Activated CD4-positive, alpha-beta T cell treated with anti-CD3 and anti-CD28 coated beads, Interleukin-10, Interleukin-2, amounts not matched to agents 100 ng/mL and 50 ng/mL, durations not matched to agents 16 hours and 8 hours (primary cell): ENCODE data around the gene HFE.
A peak's percentile ranks its signal among the peaks of the same experiment; 100 is the strongest.
"Not testable (repeated sequence)": the region's sequence is repeated elsewhere in the genome, so short reads cannot be mapped to it uniquely, and the experiment has no call there.

Experiments used
- DNase-seq: peaks from one replicate; pipeline ENCODE4 v3.0.0-alpha.2; 2020

The HFE gene

GRCh38 chr6:26116267-26116666, 29.0 kb downstream of the HFE start:
- DNase-seq = no peak

- no peak for DNase-seq
Measured at GRCh38 chr6:26118999-26119398, 31.8 kb downstream of the HFE start.

- DNase-seq = not testable (repeated sequence)
Measured at GRCh38 chr6:26120115-26120514, 32.9 kb downstream of the HFE start.

- no peak for DNase-seq
Measured at GRCh38 chr6:26120807-26121140, 33.5 kb downstream of the HFE start.

- DNase-seq = no peak
Measured at GRCh38 chr6:26121141-26122004, 34.1 kb downstream of the HFE start.

GRCh38 chr6:26122005-26122388, 34.8 kb downstream of the HFE start:
- no peak for DNase-seq

GRCh38 chr6:26122402-26122792, 35.2 kb downstream of the HFE start:
- peak; percentile 34 for DNase-seq

GRCh38 chr6:26122793-26123674, 35.8 kb downstream of the HFE start:
- peak; percentile 97 for DNase-seq

- no peak for DNase-seq
Measured at GRCh38 chr6:26123675-26123946, 36.4 kb downstream of the HFE start.

GRCh38 chr6:26123947-26124780, 36.9 kb downstream of the HFE start:
- DNase-seq = peak; percentile 97

- peak; percentile 48 for DNase-seq
Measured at GRCh38 chr6:26124781-26125685, 37.8 kb downstream of the HFE start.

- DNase-seq = no peak
Measured at GRCh38 chr6:26126394-26127235, 39.4 kb downstream of the HFE start.

GRCh38 chr6:26128013-26128771, 41.0 kb downstream of the HFE start:
- no peak for DNase-seq

- DNase-seq = no peak
Measured at GRCh38 chr6:26129656-26130055, 42.4 kb downstream of the HFE start.

GRCh38 chr6:26130581-26131249, 43.5 kb downstream of the HFE start:
- DNase-seq = no peak

- no peak for DNase-seq
Measured at GRCh38 chr6:26131618-26132017, 44.4 kb downstream of the HFE start.

GRCh38 chr6:26133730-26134129, 46.5 kb downstream of the HFE start:
- no peak for DNase-seq

GRCh38 chr6:26136321-26136720, 49.1 kb downstream of the HFE start:
- no peak for DNase-seq

- DNase-seq = no peak
Measured at GRCh38 chr6:26140254-26140966, 53.2 kb downstream of the HFE start.
